SK-N-MC (cell line): ENCODE measurements around the gene CELF2.
"Not testable (repeated sequence)": the region's sequence is repeated elsewhere in the genome, so short reads cannot be mapped to it uniquely, and the experiment has no call there.

Experiments used
- EZH2 ChIP-seq: fragments of 200-600 bp; sonication (generic); IDR thresholded peaks from one replicate; pipeline ENCODE4 v1.6.1; 2017; ENCODE audit warnings: antibody characterized with exemption
- FOXP2 ChIP-seq: optimal IDR thresholded peaks from 2 replicates; pipeline ENCODE3; 2011; ENCODE audit warnings: mild to moderate bottlenecking, moderate library complexity; ENCODE audit not compliant: insufficient read depth; ENCODE audit errors: extremely low read length, control extremely low read depth
- POLR2AphosphoS5 ChIP-seq: IDR thresholded peaks from 2 replicates; pipeline ENCODE4 v1.6.1; 2012; ENCODE audit warnings: mild to moderate bottlenecking, low read depth, low read length, borderline replicate concordance

- TF ChIP-seq EZH2, POLR2AphosphoS5, FOXP2: not testable (repeated sequence)
These were observed 18.2 kb upstream of the CELF2 start for GRCh38 chr10:10999501-10999900.
